HepG2 (cell line): ENCODE measurements around the gene SLC22A23. TPM values are rescaled to one million over a fixed set of nuclear protein-coding genes. Genes with fewer than 3 reads are reported as not detected.

Experiments
- AKAP8 ChIP-seq: sonication (generic); formaldehyde crosslinking; IDR thresholded peaks from 2 replicates; pipeline ENCODE4 v1.5.1; 2020; ENCODE audit warnings: mild to moderate bottlenecking, missing genetic modification reagents
- EHMT2 ChIP-seq: fragments of 200-600 bp; sonication (generic); IDR thresholded peaks from 2 replicates; pipeline ENCODE4 v1.7.0; 2017; ENCODE audit warnings: antibody characterized with exemption, low read depth, low read length, borderline replicate concordance
- FOSL2 ChIP-seq: sonication (generic); formaldehyde crosslinking; IDR thresholded peaks from 2 replicates; pipeline ENCODE4 v1.4.0; 2020; ENCODE audit warnings: missing genetic modification reagents
- GZF1 ChIP-seq: sonication (generic); formaldehyde crosslinking; IDR thresholded peaks from 2 replicates; pipeline ENCODE4 v1.5.1; 2020; ENCODE audit warnings: mild to moderate bottlenecking, missing genetic modification reagents
- KDM3A ChIP-seq: IDR thresholded peaks from 2 replicates; pipeline ENCODE4 v1.6.1; 2018; ENCODE audit warnings: low read depth, missing compliant biosample characterization
- NFRKB ChIP-seq: fragments of 450-650 bp; IDR thresholded peaks from 2 replicates; pipeline ENCODE4 v1.6.1; 2017
- PBX2 ChIP-seq: IDR thresholded peaks from 2 replicates; pipeline ENCODE4 v1.6.1; 2016; ENCODE audit warnings: control low read depth
- RFXANK ChIP-seq: IDR thresholded peaks from 2 replicates; pipeline ENCODE4 v1.6.1; 2016
- SAFB2 ChIP-seq: sonication (generic); formaldehyde crosslinking; IDR thresholded peaks from 2 replicates; pipeline ENCODE4 v1.5.1; 2020; ENCODE audit warnings: missing genetic modification reagents, low read depth, mild to moderate bottlenecking, borderline replicate concordance
- SP4 ChIP-seq: sonication (generic); formaldehyde crosslinking; IDR thresholded peaks from 2 replicates; pipeline ENCODE4 v1.8.1; 2023; ENCODE audit warnings: mild to moderate bottlenecking, missing genetic modification reagents
- TARDBP ChIP-seq: sonication (generic); formaldehyde crosslinking; IDR thresholded peaks from 2 replicates; pipeline ENCODE4 v1.8.0; 2022; ENCODE audit warnings: mild to moderate bottlenecking, missing genetic modification reagents
- TBX3 ChIP-seq: fragments of 450-650 bp; IDR thresholded peaks from 2 replicates; pipeline ENCODE4 v1.6.1; 2017; ENCODE audit warnings: antibody characterized with exemption, mild to moderate bottlenecking, inconsistent platforms, borderline replicate concordance
- ZHX2 ChIP-seq, 2 experiments: sonication (generic) in 1 of 2; formaldehyde crosslinking in 1 of 2; IDR thresholded peaks; 2 replicates each; pipeline versions ENCODE4 v1.6.1 to v1.9.0; 2014 to 2022; ENCODE audit warnings: antibody characterized with exemption in 1 of 2, borderline replicate concordance in 1 of 2, inconsistent platforms in 1 of 2, low read depth in 1 of 2, missing genetic modification reagents in 1 of 2
- ZNF205 ChIP-seq: IDR thresholded peaks from 2 replicates; pipeline ENCODE4 v1.6.1; 2018; ENCODE audit warnings: missing biosample characterization, missing genetic modification reagents
- ZNF558 ChIP-seq: sonication (generic); formaldehyde crosslinking; IDR thresholded peaks from 2 replicates; pipeline ENCODE4 v1.9.0; 2022; ENCODE audit warnings: mild to moderate bottlenecking, missing genetic modification reagents, borderline replicate concordance
- ZNF598 ChIP-seq: sonication (generic); formaldehyde crosslinking; IDR thresholded peaks from 2 replicates; pipeline ENCODE4 v1.5.1; 2020; ENCODE audit warnings: mild to moderate bottlenecking, missing genetic modification reagents, borderline replicate concordance
- ZNF780A ChIP-seq: sonication (generic); formaldehyde crosslinking; IDR thresholded peaks from 2 replicates; pipeline ENCODE4 v1.8.0; 2022; ENCODE audit warnings: mild to moderate bottlenecking, missing genetic modification reagents, moderate library complexity
- ZNF839 ChIP-seq: sonication (generic); formaldehyde crosslinking; IDR thresholded peaks from 2 replicates; pipeline ENCODE4 v1.4.0; 2020; ENCODE audit warnings: missing genetic modification reagents, mild to moderate bottlenecking, borderline replicate concordance
- polyA plus RNA-seq, 8 experiments: library from polyadenylated mRNA; depleted of rRNA in 3 of 8; stranded (reverse) in 7 of 8; unstranded in 1 of 8; fragments of >200 nt; fragmentation: Illumina TruSeq in 4 of 8; extraction: Trizol in 4 of 8; gene quantifications; 2 replicates each; pipeline versions ENCODE4 v1.2.1 to v1.2.3, GENCODE V29; 2011 to 2016; ENCODE audit warnings: low read depth in 4 of 8, missing spikeins in 1 of 8, mixed read lengths in 1 of 8; ENCODE audit not compliant: insufficient read depth in 1 of 8
- total RNA-seq, 5 experiments: library from RNA; depleted of rRNA; stranded (reverse); fragments of >200 nt; fragmentation: Illumina TruSeq; extraction: Trizol; gene quantifications; 2 replicates each; pipeline ENCODE4 v1.2.3, GENCODE V29; 2016; ENCODE audit warnings: low read depth in 1 of 5
- TF ChIP-seq, protein P1 (sequence below): sonication (generic); formaldehyde crosslinking; IDR thresholded peaks from 2 replicates; pipeline ENCODE4 v1.8.1; 2023; ENCODE audit warnings: mild to moderate bottlenecking, inconsistent platforms, moderate library complexity, missing genetic modification reagents, borderline replicate concordance
- TF ChIP-seq, protein P2 (sequence below): IDR thresholded peaks from 2 replicates; pipeline ENCODE4 v1.6.1; 2016; ENCODE audit warnings: mild to moderate bottlenecking

The SLC22A23 gene
- total and polyA plus RNA-seq, 2 of the 13 experiments (the other 11 are each of a cell fraction or from before 2014, with no cell fraction given), result 11.8 to 17.5 TPM

DNA sequence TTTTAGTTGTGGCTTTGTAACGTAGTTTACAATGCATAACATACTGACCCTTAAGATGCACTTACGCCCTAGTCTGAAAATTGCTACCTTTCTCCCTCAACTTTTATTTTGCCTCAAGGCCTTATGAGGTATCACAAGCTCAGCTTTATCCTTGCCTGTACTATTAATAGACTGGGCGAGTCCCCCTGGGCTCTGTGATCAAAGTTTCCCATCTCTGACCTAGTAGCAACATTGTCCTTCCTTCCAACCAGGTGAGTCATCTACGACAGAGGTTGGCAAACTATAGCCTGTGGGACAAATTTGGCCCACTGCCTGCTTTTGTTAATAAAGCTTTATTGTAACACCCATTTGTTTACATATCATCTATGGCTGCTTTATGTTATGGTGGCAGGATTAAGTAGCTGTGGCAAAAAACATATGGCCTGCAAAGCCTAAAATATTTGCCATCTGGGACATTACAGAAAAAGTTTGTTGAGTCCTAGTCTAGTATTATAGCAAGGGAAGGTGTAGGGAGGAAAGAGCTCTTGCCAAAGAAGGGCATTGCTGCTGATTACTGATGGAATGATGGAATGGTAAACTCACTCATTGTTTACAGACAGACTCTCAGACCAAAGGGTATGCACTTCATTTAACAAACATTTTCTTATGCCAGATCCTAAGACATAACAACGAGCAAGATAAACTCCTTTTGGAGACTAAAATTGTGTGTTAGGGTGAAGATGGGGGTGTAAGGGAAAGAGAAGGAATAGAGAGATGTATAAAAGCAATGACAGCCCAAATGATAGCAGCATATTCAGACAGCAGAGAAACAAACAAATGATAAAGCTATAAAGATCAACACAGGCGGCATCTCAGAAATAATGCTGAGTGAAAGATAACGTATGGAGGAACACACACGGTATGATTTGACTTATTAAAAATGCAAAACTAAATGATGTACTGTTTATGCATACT lies 74.2 kb downstream of the SLC22A23 start (continued):
- TF ChIP-seq ZHX2 (IDR thresholded peaks at IDR 0.05; ENCODE audit: low read depth), result peak; percentile 57; the same call in 1 of the 2 replicates
- no peak for TF ChIP-seq ZHX2 (CRISPR knock-in tag; IDR thresholded peaks at IDR 0.05; ENCODE audit: borderline replicate concordance)
- TF ChIP-seq, protein P1, sequence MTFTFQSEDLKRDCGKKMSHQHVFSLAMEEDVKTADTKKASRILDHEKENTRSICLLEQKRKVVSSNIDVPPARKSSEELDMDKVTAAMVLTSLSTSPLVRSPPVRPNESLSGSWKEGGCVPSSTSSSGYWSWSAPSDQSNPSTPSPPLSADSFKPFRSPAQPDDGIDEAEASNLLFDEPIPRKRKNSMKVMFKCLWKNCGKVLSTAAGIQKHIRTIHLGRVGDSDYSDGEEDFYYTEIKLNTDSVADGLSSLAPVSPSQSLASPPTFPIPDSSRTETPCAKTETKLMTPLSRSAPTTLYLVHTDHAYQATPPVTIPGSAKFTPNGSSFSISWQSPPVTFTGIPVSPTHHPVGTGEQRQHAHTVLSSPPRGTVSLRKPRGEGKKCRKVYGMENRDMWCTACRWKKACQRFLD (CRISPR knock-in tag), result no peak
- no peak for TF ChIP-seq KDM3A
- peak; percentile 47; the same call in 1 of the 2 replicates for TF ChIP-seq EHMT2
- no peak for TF ChIP-seq AKAP8
- no peak for TF ChIP-seq NFRKB
- TF ChIP-seq, protein P2, sequence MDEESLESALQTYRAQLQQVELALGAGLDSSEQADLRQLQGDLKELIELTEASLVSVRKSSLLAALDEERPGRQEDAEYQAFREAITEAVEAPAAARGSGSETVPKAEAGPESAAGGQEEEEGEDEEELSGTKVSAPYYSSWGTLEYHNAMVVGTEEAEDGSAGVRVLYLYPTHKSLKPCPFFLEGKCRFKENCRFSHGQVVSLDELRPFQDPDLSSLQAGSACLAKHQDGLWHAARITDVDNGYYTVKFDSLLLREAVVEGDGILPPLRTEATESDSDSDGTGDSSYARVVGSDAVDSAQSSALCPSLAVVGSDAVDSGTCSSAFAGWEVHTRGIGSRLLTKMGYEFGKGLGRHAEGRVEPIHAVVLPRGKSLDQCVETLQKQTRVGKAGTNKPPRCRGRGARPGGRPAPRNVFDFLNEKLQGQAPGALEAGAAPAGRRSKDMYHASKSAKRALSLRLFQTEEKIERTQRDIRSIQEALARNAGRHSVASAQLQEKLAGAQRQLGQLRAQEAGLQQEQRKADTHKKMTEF (CRISPR knock-in tag), result peak; percentile 79
- TF ChIP-seq FOSL2, result peak; percentile 99
- TF ChIP-seq SAFB2, result no peak
- no peak for TF ChIP-seq TARDBP
- TF ChIP-seq ZNF839 (CRISPR knock-in tag), result no peak
- no peak for TF ChIP-seq GZF1 (CRISPR knock-in tag)
- no peak for TF ChIP-seq ZNF780A (CRISPR knock-in tag)
- TF ChIP-seq ZNF558 (CRISPR knock-in tag), result no peak
- TF ChIP-seq PBX2 (CRISPR knock-in tag), result no peak
- 0 out of 2 replicates have a peak, but pooled peaks have one; percentile 36 for TF ChIP-seq TBX3
- TF ChIP-seq ZNF205 (CRISPR knock-in tag), result no peak
- TF ChIP-seq ZNF598 (CRISPR knock-in tag), result no peak
- no peak for TF ChIP-seq RFXANK (CRISPR knock-in tag)
- TF ChIP-seq SP4, result no peak
